Measurements from ENCODE around the gene PLEKHG3. TPM values are rescaled to one million over a fixed set of nuclear protein-coding genes. Genes with fewer than 3 reads are reported as not detected.

Gene PLEKHG3
- total RNA-seq, 4 donors from 2014 or later = 33.3 to 73.9 (median 63.1) TPM

DNA sequence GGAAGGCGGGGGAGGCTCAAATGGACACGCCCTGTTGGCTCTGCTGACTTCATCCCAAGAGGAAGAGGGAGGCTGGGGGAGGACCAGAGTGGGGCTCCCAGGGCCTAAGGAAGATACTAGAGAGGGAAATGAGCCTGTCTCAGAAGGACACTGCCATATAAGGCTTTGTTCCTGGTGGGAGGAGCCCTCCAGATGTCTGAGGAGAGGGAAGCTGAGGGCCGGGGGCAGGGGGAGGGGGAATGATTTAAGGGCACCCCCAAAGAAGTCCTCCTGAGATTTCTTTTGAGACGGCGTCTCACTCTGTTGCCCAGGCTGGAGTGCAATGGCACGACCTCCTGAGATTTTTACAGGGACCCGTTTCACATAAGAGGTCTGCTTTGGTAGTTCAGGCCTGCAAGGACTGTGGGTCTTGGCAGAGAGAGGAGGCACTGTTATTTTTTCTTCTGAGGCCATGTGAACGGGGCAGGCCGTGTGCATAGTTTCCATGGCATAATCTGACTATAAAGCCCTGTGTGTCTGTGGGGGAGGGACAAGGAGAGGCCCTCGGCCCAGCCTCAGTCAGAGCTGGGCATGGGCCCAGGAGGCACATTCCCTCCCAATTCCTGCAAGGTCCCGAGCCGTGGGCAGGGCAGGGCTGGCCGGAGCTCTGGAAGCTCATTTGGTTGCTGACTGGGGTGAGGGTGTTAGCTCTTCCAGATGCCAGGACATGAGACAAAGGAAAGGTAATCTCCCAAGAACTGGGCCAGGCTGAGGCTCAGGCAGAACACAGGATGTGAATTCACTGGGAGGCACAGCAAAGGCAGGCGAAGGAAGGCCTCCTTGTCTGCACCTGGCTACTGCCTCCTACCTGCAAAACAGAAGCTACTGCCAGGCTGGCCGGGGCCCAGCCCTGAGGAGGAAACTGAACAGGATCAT, 22.2 kb upstream of the PLEKHG3 start:
- DNase-seq (ENCODE audit: low spot score in 2 of 2) = peak; percentile 32 to 63
- peak overlapping the region in 1 of 4 donors; percentile 15 for H3K4me3 ChIP-seq
- WGBS, 2 donors = 15 to 28% methylated on average over 14 to 15 of the region's 15 CpGs

DNA sequence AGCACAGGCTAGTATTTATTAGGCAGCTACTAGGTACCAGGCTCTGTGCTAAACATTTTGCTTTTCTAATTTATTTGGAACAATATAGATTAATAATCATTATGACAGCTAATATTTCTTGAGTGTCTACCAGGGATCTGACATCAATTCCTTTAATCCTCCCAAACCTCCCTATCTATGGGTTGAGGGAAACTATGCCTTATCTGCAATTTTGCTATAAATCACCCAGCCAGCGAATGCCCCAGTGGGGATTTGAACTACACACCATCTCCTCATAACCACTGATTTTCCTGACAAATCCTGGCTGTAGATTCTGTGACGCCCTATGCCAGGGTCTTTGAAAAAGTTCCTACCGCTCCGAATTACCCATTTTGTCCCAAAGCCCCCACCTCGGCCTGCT, 21.4 kb upstream of the PLEKHG3 start:
- Histone ChIP-seq H3K27ac (peak overlapping the region; percentile 82 to 95 (median 90)), H3K4me1 (peaks cover 5 to 57% (median 32%) of the 10 kb centered on the region in 4 donors), H3K9me3 (no peaks in the 10 kb centered on the region), H3K4me3 (peak overlapping the region in 1 of 4 donors; percentile 15), H3K36me3 (no peaks in the 10 kb centered on the region), H3K27me3 (no peaks in the 10 kb centered on the region)
- WGBS, 2 donors = 56 to 64% methylated on average over 5 of the region's 5 CpGs
- TF ChIP-seq EP300 (IDR thresholded peaks at IDR 0.05) (no peak), POLR2A (IDR thresholded peaks at IDR 0.05) (no peak)
- TF ChIP-seq, protein P1, sequence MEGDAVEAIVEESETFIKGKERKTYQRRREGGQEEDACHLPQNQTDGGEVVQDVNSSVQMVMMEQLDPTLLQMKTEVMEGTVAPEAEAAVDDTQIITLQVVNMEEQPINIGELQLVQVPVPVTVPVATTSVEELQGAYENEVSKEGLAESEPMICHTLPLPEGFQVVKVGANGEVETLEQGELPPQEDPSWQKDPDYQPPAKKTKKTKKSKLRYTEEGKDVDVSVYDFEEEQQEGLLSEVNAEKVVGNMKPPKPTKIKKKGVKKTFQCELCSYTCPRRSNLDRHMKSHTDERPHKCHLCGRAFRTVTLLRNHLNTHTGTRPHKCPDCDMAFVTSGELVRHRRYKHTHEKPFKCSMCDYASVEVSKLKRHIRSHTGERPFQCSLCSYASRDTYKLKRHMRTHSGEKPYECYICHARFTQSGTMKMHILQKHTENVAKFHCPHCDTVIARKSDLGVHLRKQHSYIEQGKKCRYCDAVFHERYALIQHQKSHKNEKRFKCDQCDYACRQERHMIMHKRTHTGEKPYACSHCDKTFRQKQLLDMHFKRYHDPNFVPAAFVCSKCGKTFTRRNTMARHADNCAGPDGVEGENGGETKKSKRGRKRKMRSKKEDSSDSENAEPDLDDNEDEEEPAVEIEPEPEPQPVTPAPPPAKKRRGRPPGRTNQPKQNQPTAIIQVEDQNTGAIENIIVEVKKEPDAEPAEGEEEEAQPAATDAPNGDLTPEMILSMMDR (IDR thresholded peaks at IDR 0.05) = no peak
- no peak for DNase-seq (ENCODE audit: low spot score in 2 of 2)

More for the DNA sequence above, 22.2 kb upstream of the PLEKHG3 start:
- Histone ChIP-seq H3K27me3 (no peaks in the 10 kb centered on the region), H3K4me1 (peaks cover 5 to 56% (median 32%) of the 10 kb centered on the region in 4 donors), H3K27ac (peak overlapping the region; percentile 82 to 95 (median 90)), H3K9me3 (no peaks in the 10 kb centered on the region), H3K36me3 (no peaks in the 10 kb centered on the region)
- TF ChIP-seq POLR2A (IDR thresholded peaks at IDR 0.05) (peak in 1 of 2 donors; percentile 58), EP300 (IDR thresholded peaks at IDR 0.05) (peak; percentile 84 to 95)
- TF ChIP-seq, protein P1 (IDR thresholded peaks at IDR 0.05) = no peak

DNA sequence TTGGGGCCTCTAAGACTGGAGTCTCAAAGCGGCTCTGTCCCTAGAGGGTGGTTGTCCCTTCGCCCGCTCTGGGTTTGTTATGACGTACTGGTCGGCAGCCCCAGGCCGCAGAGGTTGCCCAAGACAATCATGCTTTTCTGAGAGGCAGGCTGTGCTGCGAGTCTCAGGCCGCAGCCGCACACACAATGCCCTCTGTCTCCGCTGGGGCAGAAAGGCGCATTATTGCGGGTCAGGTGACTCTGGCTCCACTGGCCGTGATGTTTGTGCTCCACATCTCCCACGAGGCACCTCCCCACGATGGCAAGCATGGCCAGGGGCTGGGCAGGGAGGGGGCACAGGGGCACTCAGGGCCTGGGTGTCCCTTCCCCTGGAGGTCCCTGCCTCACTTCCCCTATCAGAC, 21.0 kb upstream of the PLEKHG3 start:
- H3K4me1 ChIP-seq = peaks cover 5 to 59% (median 32%) of the 10 kb centered on the region in 4 donors
- TF ChIP-seq EP300 (IDR thresholded peaks at IDR 0.05) (peak; percentile 66 to 93), POLR2A (IDR thresholded peaks at IDR 0.05) (peak in 1 of 2 donors; percentile 24)
- TF ChIP-seq, protein P1 (IDR thresholded peaks at IDR 0.05) = peak in 3 of 5 experiments; percentile 10 to 63 (median 46)
- H3K4me3 ChIP-seq = no peak overlapping the region
- peak overlapping the region; percentile 82 to 95 (median 90) for H3K27ac ChIP-seq
- H3K36me3 ChIP-seq = no peaks in the 10 kb centered on the region
- H3K27me3 ChIP-seq = no peaks in the 10 kb centered on the region
- 60 to 67% methylated on average over 9 to 15 of the region's 15 CpGs for WGBS, 2 donors
- DNase-seq (ENCODE audit: low spot score in 2 of 2) = no peak
- no peaks in the 10 kb centered on the region for H3K9me3 ChIP-seq

DNA sequence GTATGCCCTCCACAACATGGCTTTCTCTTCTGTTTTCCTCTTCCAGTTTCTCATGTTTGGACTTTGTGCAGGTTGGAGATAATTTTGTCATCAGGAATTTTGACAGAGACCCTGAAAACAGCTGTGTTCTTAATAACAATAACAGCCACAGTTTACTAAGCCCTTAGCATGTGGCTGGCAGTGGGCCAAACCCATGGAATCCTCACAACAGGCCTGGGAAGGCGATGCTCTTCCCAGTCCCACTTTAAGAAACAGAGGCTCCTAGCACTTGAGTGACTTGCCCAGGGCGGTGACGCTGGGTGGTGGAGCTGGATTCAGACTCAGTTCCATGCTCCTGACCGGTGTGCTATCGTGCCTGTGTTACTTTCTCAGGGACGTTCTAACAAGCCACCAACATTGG, 20.1 kb upstream of the PLEKHG3 start:
- 51 to 66% methylated on average over 5 to 6 of the region's 6 CpGs for WGBS, 2 donors
- H3K27ac ChIP-seq = peak overlapping the region; percentile 82 to 95 (median 90)
- DNase-seq (ENCODE audit: low spot score in 2 of 2) = no peak
- H3K9me3 ChIP-seq = no peaks in the 10 kb centered on the region
- H3K4me1 ChIP-seq = peaks cover 5 to 59% (median 32%) of the 10 kb centered on the region in 4 donors
- H3K4me3 ChIP-seq = no peak overlapping the region
- no peak for TF ChIP-seq EP300 (IDR thresholded peaks at IDR 0.05)
- TF ChIP-seq, protein P1 (IDR thresholded peaks at IDR 0.05) = no peak
- TF ChIP-seq POLR2A (IDR thresholded peaks at IDR 0.05) = no peak
- no peaks in the 10 kb centered on the region for H3K27me3 ChIP-seq
- no peaks in the 10 kb centered on the region for H3K36me3 ChIP-seq
